Activated CD4-positive, alpha-beta T cell treated with anti-CD3 and anti-CD28 coated beads, Interleukin-2, amount 50 U/mL, for 16 hours (primary cell): ENCODE data around the gene HPX.
"Not testable (repeated sequence)": the region's sequence is repeated elsewhere in the genome, so short reads cannot be mapped to it uniquely, and the experiment has no call there.

Experiments used
- DNase-seq: peaks from one replicate; pipeline ENCODE4 v3.0.0-alpha.2; 2020

HPX gene

DNA sequence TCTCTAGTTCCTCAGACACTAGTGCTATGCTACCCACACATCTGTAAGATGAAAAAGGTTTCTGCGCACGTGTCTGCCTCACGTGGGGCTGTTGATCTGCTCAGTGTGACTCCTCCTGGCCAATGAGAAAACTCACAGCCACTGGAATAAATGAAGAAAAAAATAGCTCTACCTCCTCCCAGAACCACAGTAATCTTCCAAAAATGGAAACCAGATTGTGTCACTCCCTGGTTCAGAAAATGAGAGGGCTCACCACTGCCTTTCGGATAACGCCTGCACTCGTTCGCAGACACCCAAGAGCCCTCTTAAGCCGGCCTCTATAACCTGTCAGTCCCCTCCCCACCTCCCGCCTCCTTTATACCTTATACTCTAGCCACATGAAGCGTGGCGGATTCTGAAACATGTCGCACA lies 27.0 kb downstream of the HPX start:
- peak; percentile 37 for DNase-seq

GRCh38 chr11:6411594-6412031 lies 29.2 kb downstream of the HPX start:
- DNase-seq, result no peak

- no peak for DNase-seq
Measured at GRCh38 chr11:6410695-6411430, 29.9 kb downstream of the HPX start.

DNA sequence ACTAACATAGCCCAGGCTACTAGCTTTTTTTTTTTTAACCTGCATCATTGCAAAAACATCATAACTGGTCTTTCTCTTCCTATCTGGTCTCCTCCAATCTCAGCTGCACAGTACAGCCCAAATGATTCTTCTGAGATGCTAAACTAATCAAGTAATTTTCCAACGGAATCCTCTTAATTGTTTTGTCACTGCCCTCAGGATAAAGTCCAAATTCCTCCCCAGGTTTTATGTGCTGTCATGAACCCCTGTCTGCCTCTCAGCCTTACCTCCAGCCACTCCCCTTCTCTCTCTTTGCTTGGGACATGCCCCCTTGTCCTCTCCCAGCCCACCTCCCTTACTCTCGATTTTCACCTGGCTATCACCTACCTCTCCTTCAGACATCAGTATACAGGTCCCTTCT lies 34.4 kb downstream of the HPX start:
- no peak for DNase-seq

DNA sequence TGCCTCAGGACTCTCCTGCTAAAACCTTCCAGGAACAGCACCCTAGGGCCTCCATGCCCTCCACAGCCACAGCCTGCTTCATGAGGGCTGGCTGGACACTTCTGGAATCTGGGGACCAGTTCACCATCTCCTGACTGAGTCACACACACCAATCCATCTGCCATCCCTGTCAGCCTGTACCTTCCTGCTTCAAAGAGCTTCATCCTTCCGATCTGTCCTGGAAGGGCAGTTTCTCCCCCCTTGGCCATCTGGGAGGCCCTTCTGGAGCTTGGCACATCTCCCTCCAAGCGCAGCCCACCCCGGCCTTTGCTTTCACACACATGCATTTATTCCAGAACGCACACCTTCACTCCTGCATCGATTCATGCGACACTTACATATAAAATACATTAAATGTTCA lies 34.9 kb downstream of the HPX start:
- DNase-seq, result no peak

GRCh38 chr11:6405052-6405667 lies 35.6 kb downstream of the HPX start:
- no peak for DNase-seq

DNA sequence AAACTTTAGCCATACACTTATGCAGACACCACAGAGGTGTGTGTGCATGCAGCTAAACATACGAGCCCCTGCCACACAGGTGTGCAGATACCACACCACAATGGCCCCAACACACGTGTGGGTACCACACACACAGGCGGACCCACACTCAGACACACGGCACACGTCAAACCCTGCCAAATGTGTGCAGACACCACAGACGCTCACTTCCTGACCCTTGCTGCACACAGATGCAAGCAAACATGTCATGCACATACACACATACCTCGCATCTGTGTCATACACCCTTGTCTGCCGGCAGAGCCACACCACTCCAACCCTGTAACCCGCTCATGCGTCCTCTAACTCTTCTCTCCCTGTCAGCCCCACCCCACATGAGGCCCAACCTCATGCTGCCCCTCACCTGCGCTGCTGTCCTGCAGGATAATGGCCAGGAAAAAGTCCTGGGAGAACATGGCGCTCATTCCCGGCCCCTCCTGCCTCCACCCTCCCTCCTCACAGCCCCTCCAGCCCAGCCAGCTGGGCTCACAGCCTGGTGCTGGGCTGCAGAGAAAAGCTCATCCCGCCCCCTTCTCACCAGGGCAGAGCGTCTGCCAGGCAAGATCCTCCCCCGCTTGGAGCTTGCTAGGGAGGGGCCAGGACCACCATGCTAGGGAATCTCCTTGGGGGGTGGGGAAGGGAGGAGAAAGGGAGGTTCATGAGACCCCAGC lies 36.3 kb downstream of the HPX start:
- DNase-seq, result no peak

DNA sequence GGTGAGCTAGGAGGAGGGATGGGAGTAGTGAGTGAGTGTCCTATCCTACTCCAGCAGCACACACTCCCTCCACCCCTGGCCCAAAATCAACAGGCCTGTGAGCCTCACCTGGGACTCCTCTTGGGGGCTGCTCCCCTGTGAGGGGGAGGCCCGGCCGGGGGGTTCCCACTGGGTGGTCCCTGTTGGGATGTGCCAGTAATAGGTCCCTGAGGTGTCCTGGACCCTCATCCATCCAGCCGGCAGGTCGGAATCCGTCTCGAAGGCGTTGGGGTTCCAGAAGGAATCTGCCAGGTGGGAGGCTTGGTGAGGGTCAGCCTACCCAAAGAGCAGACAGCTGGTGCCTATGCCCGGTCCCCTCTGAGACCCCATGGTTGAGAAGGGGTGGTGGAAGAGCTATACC lies 37.2 kb downstream of the HPX start:
- DNase-seq, result no peak

GRCh38 chr11:6402561-6402981 lies 38.2 kb downstream of the HPX start:
- peak; percentile 94 for DNase-seq

GRCh38 chr11:6402061-6402470 lies 38.7 kb downstream of the HPX start:
- peak; percentile 64 for DNase-seq

DNA sequence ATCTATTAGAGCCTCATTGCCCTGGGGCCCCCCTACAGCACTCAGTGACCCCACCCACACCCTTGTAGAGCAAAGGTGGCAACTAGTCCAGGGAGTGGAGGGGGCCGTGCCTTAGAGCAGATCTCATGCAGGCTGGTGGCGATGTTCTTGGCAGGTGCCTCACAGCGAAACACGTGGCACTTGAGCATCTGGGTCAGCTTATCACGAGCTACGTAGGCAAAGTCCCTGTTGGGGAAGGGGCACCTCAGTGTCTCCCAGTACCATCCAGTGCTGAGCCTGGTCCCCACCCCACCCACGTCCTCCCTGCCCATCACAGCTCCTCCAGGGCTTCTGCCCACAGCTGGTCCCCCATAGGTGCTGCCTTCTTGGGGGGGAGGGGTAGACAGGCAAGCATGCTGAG lies 39.3 kb downstream of the HPX start:
- no peak for DNase-seq

DNA sequence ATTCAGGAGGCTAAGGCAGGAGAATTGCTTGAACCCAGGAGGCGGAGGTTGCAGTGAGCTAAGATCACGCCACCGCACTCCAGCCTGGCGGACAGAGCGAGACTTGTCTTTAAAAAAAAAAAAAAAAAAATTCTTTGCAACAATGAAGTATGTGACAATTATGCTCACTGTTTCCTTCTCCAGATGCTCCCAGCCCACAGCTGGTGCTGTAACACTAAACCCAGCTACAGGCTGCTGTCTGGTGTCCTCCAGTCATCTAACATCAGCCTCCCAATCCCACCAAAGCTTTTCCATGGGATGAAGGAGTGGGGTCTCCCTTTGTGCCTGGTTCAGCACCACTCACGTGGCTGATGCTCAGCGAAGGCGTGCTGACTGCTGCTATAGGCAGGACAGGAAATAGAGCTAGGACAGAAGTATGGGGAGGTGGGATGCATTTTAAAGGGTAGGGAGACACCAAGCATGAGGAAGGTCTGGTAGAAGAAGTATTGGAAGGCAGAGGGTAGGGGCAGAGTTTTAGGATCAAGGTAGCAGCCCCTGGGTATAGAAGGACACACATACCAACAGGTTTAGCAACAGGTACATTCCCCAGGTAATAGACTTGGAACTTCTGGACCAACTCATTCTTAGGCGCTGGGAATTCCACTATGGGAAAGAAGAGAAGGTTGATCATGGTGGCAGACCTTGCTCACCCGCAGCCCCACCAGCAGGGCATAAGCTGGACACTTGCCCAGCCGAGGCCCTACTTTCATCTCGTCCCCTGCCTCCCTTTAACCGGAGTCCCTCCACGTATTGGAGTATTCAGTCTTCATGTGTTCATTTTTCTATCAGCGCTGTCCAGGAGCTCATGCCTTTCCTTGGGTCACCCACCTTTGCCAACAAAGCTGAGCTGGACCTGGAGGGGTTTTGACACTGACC lies 40.1 kb downstream of the HPX start:
- no peak for DNase-seq

- DNase-seq, result no peak
Measured at GRCh38 chr11:6397636-6398035, 43.2 kb downstream of the HPX start.

- no peak for DNase-seq
Measured at GRCh38 chr11:6397156-6397555, 43.6 kb downstream of the HPX start.

DNA sequence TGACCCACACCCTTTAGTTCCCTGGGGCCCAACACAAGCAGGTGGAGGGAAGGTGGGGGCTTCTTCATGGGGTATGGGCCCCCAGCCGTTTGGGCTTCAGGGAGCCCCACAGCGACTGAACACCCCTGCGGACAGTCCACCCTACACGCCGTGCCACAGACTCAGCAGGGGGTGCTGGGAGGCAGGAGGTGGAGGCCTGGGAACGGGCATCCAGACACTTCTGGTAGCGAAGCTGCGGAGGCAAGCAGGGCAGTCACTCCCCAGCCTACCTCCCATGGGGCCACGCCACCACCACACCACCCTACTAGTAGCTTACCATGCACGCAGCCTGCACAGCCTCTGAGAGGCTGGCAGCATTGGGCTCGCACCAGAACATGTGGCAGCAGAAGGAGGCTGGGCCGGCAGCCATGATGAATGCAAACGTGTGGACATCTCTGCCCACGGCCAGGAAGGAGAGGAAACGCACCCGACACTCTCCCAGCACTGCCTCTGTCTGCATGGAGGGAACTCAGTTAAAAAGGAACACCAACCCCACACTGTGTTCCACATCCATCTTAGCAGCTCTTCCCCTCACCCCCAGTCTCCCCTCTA lies 45.2 kb downstream of the HPX start:
- DNase-seq, result no peak

DNA sequence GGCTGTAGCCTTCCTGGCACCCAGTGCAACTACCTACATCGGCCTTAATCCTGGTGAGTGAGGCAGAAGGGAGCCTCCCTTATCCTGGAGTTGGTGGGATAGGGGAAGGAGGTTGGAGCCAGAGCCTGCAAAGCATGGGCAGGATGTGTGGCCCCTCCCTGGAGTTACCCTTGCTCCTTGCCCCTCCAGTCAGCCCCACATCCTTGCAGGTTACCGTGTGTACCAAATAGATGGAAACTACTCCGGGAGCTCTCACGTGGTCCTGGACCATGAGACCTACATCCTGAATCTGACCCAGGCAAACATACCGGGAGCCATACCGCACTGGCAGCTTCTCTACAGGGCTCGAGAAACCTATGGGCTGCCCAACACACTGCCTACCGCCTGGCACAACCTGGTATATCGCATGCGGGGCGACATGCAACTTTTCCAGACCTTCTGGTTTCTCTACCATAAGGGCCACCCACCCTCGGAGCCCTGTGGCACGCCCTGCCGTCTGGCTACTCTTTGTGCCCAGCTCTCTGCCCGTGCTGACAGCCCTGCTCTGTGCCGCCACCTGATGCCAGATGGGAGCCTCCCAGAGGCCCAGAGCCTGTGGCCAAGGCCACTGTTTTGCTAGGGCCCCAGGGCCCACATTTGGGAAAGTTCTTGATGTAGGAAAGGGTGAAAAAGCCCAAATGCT lies 46.7 kb downstream of the HPX start:
- DNase-seq, result no peak

GRCh38 chr11:6392251-6392650 lies 48.5 kb downstream of the HPX start:
- not testable (repeated sequence) for DNase-seq

DNA sequence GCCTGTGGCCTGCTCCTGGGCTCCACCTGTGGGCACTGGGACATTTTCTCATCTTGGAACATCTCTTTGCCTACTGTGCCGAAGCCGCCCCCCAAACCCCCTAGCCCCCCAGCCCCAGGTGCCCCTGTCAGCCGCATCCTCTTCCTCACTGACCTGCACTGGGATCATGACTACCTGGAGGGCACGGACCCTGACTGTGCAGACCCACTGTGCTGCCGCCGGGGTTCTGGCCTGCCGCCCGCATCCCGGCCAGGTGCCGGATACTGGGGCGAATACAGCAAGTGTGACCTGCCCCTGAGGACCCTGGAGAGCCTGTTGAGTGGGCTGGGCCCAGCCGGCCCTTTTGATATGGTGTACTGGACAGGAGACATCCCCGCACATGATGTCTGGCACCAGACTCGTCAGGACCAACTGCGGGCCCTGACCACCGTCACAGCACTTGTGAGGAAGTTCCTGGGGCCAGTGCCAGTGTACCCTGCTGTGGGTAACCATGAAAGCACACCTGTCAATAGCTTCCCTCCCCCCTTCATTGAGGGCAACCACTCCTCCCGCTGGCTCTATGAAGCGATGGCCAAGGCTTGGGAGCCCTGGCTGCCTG lies 49.2 kb downstream of the HPX start:
- no peak for DNase-seq

DNA sequence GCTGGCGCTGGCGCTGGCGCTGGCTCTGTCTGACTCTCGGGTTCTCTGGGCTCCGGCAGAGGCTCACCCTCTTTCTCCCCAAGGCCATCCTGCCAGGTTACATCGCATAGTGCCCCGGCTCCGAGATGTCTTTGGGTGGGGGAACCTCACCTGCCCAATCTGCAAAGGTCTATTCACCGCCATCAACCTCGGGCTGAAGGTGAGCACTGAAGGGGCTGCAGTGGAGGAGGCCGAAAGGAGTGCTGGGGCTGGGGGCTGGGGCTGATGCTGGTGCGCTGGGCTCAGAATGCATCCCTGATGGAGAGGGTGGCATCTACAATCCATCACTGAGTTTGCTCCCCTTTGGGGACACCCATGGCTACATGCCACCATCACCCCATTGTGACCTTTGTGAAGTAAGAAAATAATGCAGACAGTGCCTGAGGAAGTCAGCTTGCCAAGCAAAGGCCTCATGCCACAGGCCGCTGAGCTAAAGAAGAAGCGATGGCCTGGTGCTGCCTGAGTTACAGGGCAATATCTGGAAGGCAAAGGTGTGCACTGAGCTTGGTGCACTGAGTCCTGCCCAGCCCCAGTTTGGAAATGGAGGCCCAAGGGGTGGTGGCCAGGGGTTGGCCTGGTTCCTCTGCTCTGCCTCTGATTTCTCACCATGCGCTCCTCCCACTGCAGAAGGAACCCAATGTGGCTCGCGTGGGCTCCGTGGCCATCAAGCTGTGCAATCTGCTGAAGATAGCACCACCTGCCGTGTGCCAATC lies 49.9 kb downstream of the HPX start:
- no peak for DNase-seq

GRCh38 chr11:6389905-6390717 lies 50.7 kb downstream of the HPX start, which contains the start of gene SMPD1:
TSS of gene SMPD1 (plus strand) at chr11:6390474. CDS start at chr11:6390599, 125 bp downstream.
- peak; percentile 96 for DNase-seq
